ENCODE measurements around the gene POU2F3.
A peak's percentile ranks its signal among the peaks of the same experiment; 100 is the strongest.

The POU2F3 gene

GRCh38 chr11:120210626-120211521, 29.1 kb upstream of the POU2F3 start, which contains the start of gene OAF:
Gene OAF, plus strand, starts transcription at chr11:120211032. Its CDS starts 248 bp downstream, at chr11:120211280.
- DNase-seq (ENCODE audit: low spot score): peak; percentile 79

- DNase-seq (ENCODE audit: low spot score): no peak
Observed at GRCh38 chr11:120211522-120212258, 28.2 kb upstream of the POU2F3 start.

- no peak for DNase-seq (ENCODE audit: low spot score)
Observed at GRCh38 chr11:120212259-120212878, 27.6 kb upstream of the POU2F3 start.

GRCh38 chr11:120212926-120213325, 27.0 kb upstream of the POU2F3 start:
- no peak for DNase-seq (ENCODE audit: low spot score)

- DNase-seq (ENCODE audit: low spot score): no peak
Observed at GRCh38 chr11:120214581-120214980, 25.4 kb upstream of the POU2F3 start.

- DNase-seq (ENCODE audit: low spot score): no peak
Observed at GRCh38 chr11:120215634-120216033, 24.3 kb upstream of the POU2F3 start.

GRCh38 chr11:120216426-120217102, 23.4 kb upstream of the POU2F3 start:
- no peak for DNase-seq (ENCODE audit: low spot score)

- no peak for DNase-seq (ENCODE audit: low spot score)
Observed at GRCh38 chr11:120217526-120217925, 22.4 kb upstream of the POU2F3 start.

GRCh38 chr11:120217941-120218694, 21.8 kb upstream of the POU2F3 start:
- DNase-seq (ENCODE audit: low spot score): no peak

- DNase-seq (ENCODE audit: low spot score): no peak
Observed at GRCh38 chr11:120218695-120219033, 21.3 kb upstream of the POU2F3 start.

GRCh38 chr11:120219232-120219937, 20.6 kb upstream of the POU2F3 start:
- DNase-seq (ENCODE audit: low spot score): no peak

GRCh38 chr11:120219938-120220746, 19.8 kb upstream of the POU2F3 start:
- DNase-seq (ENCODE audit: low spot score): no peak

- no peak for DNase-seq (ENCODE audit: low spot score)
Observed at GRCh38 chr11:120220747-120221037, 19.2 kb upstream of the POU2F3 start.

GRCh38 chr11:120221115-120221752, 18.7 kb upstream of the POU2F3 start:
- no peak for DNase-seq (ENCODE audit: low spot score)

- DNase-seq (ENCODE audit: low spot score): no peak
Observed at GRCh38 chr11:120222916-120223315, 17.0 kb upstream of the POU2F3 start.

GRCh38 chr11:120223793-120224192, 16.1 kb upstream of the POU2F3 start:
- no peak for DNase-seq (ENCODE audit: low spot score)

GRCh38 chr11:120224361-120224760, 15.6 kb upstream of the POU2F3 start:
- no peak for DNase-seq (ENCODE audit: low spot score)

- DNase-seq (ENCODE audit: low spot score): no peak
Observed at GRCh38 chr11:120224972-120225909, 14.7 kb upstream of the POU2F3 start.

GRCh38 chr11:120226242-120226641, 13.7 kb upstream of the POU2F3 start:
- no peak for DNase-seq (ENCODE audit: low spot score)
